ENCODE data around the gene ADCY5.

ADCY5 gene

DNA sequence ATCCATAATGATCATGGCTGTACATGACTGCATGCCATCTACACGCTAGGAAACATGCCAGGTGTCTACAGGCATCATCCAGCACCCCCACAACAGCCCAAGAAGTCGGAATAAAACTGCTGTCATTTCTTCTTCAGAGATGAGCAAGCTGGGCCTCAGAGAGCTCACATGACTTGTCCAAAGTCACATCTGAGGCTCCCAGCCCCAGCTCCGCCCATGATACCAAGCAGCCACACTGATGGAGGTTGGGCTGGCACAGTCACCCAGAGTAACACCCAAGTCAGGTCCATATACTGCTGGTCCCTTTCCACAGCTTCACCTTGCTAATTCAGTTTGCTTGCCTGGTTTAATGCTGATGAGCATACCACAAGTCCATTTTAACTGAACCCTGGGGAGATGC is 130.5 kb downstream of the ADCY5 start:
- ATAC-seq (ENCODE audit: low read depth) = no peak
- peaks cover 20% of the 10 kb centered on the region for H3K27me3 Mint-ChIP-seq
- DNase-seq (ENCODE audit: low spot score in 2 of 2) = no peak

DNA sequence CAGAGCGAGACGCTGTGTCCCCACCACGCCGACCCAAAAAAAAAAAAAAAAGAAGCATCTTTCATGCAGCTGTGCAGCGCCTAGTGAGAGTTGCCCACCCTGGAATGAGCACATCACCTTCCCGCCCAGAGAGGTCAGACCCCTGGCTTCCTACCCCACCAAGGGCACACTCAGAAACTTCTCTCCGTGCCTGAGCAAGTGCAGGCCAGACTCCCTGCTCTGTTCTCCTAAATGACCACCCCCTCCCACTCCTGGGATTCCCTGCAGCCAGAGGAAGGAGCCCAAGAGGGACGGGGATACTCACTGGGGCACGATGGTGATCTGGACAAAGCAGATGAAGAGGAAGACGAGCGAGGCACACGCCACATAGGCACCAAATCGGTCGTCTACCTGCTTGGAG is 131.2 kb downstream of the ADCY5 start:
- Mint-ChIP-seq H3K36me3 (no peaks in the 10 kb centered on the region), H3K9me3 (no peaks in the 10 kb centered on the region), H3K27ac (no peak overlapping the region), H3K4me3 (no peak overlapping the region), H3K4me1 (peaks cover 4% of the 10 kb centered on the region), H3K27me3 (peaks cover 15% of the 10 kb centered on the region)
- no peak for ATAC-seq (ENCODE audit: low read depth)
- DNase-seq (ENCODE audit: low spot score in 2 of 2) = no peak

More for the DNA sequence above, 130.5 kb downstream of the ADCY5 start:
- no peak overlapping the region for H3K4me3 Mint-ChIP-seq
- no peaks in the 10 kb centered on the region for H3K9me3 Mint-ChIP-seq
- H3K36me3 Mint-ChIP-seq = no peaks in the 10 kb centered on the region
- H3K27ac Mint-ChIP-seq = no peak overlapping the region
- peaks cover 4% of the 10 kb centered on the region for H3K4me1 Mint-ChIP-seq

DNA sequence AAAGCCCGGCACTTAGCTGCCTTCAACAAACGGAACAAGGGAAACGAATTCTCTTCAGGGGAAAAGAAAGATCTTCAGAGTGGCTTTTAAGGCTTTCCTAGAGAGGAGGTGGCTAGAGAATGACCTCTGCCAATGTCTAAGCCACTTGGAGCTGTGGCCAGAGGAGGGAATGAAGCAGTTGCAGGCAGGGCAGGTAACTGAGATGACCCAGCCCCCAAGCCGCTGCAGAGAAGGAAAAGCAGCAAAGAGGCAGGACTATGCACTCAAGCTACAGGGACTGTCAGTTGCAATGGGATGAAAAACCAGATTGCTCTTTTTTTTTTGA is 133.7 kb downstream of the ADCY5 start:
- no peak for ATAC-seq (ENCODE audit: low read depth)
- DNase-seq (ENCODE audit: low spot score in 2 of 2) = no peak
- Mint-ChIP-seq H3K27ac (no peak overlapping the region), H3K36me3 (no peaks in the 10 kb centered on the region), H3K4me3 (no peak overlapping the region), H3K4me1 (peaks cover 4% of the 10 kb centered on the region), H3K9me3 (no peaks in the 10 kb centered on the region), H3K27me3 (peaks cover 11% of the 10 kb centered on the region)

DNA sequence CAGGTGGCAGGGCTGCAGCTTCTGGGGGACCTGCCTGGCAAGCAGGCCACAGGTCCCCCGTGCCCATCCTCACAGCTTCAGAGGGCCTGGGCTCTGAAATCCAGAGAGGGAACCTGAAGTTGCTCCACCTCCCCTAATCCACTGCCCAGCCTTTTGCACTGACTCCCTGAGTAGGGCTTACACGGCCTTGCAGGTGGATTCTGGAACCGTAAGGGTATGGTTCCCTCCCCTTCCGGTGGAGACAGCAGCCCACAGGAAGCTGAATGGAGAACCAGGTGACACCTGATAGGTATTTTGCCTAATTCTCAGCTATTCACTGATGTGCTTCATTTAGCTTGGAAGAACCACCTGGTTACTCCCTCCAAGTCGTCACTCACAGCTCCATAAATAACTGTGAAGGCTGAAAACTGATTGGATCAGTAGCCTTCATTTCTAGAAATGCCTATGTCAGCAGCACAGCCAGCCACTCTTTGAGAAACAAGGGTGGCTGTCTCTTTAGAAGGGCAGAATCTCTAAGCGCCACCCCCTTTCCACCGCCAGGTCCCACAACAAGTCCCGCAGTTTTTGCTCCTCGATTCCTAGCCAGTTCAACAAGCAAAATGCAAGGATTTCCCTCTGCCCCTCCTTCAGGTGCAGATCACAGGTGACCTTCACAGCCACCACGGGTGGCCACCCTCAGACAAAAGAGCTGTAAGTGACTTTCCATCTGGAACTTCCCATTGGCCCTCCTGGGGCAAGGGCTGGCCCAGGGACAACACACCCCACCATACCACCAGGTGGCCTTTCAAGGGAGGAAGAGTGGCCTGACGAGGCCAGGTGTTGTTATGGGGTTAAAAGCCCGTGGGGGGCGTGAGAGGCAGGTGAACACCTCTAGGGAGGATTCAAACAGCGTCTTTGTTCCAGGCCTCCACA is 134.3 kb downstream of the ADCY5 start:
- ATAC-seq (ENCODE audit: low read depth) (no peak), DNase-seq (ENCODE audit: low spot score in 2 of 2) (no peak)
- Mint-ChIP-seq H3K9me3 (no peaks in the 10 kb centered on the region), H3K4me3 (no peak overlapping the region), H3K27ac (no peak overlapping the region), H3K4me1 (peaks cover 4% of the 10 kb centered on the region), H3K36me3 (no peaks in the 10 kb centered on the region), H3K27me3 (peaks cover 10% of the 10 kb centered on the region)

DNA sequence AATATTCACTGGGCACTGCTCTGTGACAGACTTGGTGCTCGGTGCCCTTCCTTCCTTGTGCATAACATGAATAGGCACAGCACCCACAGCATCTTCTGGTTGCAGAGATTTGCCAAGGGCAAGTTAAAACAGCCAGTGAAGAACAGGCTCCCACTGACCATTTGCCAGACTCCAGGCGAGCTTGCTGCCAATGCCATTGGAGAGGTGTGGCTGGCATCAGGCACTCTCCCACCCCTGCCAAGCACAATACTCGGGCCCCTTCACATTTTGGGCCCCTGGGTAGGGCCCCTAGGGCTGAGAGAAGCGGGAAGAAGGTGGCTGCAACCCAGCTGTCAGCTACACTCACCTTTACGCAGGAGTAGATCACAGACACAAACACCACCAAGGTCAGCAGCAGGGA is 135.0 kb downstream of the ADCY5 start:
- DNase-seq (ENCODE audit: low spot score in 2 of 2) = no peak
- no peak for ATAC-seq (ENCODE audit: low read depth)
- H3K27me3 Mint-ChIP-seq = peaks cover 10% of the 10 kb centered on the region
- peaks cover 4% of the 10 kb centered on the region for H3K4me1 Mint-ChIP-seq
- no peaks in the 10 kb centered on the region for H3K36me3 Mint-ChIP-seq
- H3K9me3 Mint-ChIP-seq = no peaks in the 10 kb centered on the region
- no peak overlapping the region for H3K27ac Mint-ChIP-seq
- no peak overlapping the region for H3K4me3 Mint-ChIP-seq

DNA sequence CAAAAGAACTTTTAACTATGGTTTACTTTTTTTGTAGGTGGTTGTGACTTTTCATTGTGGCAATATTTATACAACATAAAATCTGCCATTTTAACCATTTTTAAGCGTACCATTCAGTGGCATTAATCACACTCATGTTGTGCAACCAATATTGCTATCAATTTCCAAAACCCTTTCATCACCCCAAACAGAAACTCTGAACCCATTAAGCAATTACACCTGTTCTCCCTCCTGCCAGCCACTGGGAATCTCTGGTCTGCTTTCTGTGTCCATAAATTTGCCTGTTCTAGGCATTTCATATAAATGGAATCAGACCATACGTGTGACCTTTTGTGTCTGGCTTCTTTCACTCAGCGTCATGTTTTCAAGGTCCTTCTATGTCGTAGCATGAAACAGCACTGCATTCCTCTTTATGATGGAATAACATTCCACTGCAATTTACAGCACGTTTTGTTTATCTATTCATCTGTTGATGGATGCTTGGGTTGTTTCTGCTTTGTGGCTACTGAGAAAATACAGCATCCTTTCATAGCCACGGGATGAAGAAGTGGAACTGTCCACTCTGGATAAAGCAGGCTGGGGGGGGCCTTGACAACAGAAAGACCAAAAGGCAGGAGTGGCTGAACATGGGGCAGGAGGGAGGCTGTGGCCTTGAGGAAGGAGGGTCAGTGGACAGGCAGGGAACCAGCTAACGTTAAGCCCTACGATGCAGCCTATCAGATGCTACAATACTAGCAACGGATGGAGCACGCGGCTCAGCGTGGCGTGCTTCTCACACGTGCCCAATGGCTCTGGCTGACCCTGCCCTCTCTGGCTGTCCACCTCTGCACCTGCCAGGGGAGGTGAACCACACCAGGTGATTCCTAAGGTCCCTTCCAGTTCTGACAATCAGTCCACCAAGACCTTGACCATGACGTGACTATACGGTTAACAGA is 136.3 kb downstream of the ADCY5 start:
- ATAC-seq (ENCODE audit: low read depth) (no peak), DNase-seq (ENCODE audit: low spot score in 2 of 2) (no peak)
- no peaks in the 10 kb centered on the region for H3K9me3 Mint-ChIP-seq
- H3K36me3 Mint-ChIP-seq = no peaks in the 10 kb centered on the region
- no peak overlapping the region for H3K27ac Mint-ChIP-seq
- H3K4me1 Mint-ChIP-seq = peaks cover 4% of the 10 kb centered on the region
- no peak overlapping the region for H3K4me3 Mint-ChIP-seq
- peaks cover 7% of the 10 kb centered on the region for H3K27me3 Mint-ChIP-seq

DNA sequence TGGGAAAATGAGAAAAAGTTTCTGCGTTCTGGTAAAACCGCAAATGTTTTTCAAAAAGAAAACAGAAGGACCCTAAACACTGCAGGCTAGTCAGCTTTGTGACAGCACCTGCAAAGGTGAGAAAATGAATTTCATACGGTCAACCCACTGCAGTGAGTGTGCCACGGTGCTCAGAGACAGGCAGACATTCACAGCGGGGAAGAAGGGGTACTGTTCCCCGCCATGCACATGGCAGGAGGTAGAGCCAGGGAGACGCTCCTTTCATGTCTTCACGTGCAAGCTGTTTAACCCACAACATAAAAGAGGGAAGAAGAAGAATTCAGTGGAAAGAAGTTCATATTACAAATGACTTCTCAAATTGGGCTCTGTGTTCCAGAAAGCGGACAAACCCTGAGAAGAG is 137.7 kb downstream of the ADCY5 start:
- no peak for DNase-seq (ENCODE audit: low spot score in 2 of 2)
- ATAC-seq (ENCODE audit: low read depth) = no peak
- Mint-ChIP-seq H3K9me3 (no peaks in the 10 kb centered on the region), H3K36me3 (no peaks in the 10 kb centered on the region), H3K27me3 (peaks cover 6% of the 10 kb centered on the region), H3K27ac (no peak overlapping the region), H3K4me1 (peaks cover 4% of the 10 kb centered on the region), H3K4me3 (no peak overlapping the region)

DNA sequence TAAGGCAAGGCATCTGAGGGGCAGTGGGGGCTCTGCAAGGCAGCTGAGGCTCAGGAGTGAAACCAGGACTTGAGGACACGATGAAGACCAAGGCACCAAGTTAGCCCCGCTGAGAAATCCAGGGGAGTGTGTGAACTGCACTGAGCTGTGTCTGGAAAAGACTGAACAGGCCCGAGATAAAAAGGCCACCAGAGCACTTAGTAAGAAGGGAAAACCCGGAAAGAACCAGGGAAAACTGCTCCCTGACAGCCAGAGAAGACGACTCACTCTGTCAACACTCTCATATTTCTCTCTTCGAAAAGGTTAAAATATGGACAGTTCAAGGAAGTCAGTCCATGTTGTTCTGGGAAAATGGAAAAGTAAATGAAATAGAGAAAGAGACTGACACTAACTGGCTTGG is 138.1 kb downstream of the ADCY5 start:
- Mint-ChIP-seq H3K9me3 (no peaks in the 10 kb centered on the region), H3K36me3 (no peaks in the 10 kb centered on the region), H3K4me3 (no peak overlapping the region), H3K27ac (no peak overlapping the region), H3K4me1 (peaks cover 4% of the 10 kb centered on the region), H3K27me3 (peaks cover 5% of the 10 kb centered on the region)
- ATAC-seq (ENCODE audit: low read depth) = no peak
- DNase-seq (ENCODE audit: low spot score in 2 of 2) = no peak

DNA sequence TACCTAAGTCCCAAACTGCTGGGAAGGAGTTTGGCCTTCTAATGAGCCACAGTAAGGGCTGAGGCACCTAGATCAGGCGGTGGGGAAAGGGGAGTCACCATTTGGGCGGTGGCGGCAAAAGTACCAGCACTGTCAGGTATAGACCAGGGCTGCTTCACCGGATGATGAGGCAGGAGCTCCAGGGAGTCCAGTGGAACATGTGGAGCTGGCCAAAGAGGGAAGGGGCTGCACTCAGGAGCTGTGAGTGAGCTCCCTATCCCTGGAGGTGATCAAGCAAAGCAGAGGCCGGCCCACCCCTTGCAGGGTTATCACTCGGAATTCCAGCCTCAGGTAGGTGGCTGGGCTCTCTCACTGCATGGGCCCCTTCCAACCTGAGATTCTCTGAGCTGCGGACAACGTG is 138.7 kb downstream of the ADCY5 start:
- Mint-ChIP-seq H3K4me1 (peaks cover 4% of the 10 kb centered on the region), H3K27ac (no peak overlapping the region), H3K27me3 (peaks cover 6% of the 10 kb centered on the region), H3K36me3 (no peaks in the 10 kb centered on the region), H3K9me3 (no peaks in the 10 kb centered on the region), H3K4me3 (no peak overlapping the region)
- DNase-seq (ENCODE audit: low spot score in 2 of 2) = no peak
- no peak for ATAC-seq (ENCODE audit: low read depth)

DNA sequence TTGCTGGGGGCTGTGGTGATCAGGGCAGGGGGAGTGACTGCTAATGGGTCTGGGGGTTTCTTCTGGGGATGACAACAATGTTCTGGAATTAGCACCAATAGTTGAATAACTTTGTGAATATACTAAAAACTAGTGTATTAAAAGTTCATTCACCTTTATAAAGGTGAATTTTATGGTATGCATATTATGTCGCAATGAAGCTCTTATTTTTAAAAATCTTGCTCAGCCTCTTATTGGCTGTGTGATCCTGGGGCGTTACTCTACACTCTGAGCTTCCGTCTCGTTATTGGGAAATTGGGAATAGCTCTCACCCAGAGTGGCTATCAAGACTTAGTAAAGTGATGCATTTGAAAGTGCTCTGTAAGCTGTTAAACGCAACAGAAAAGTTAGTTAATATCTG is 141.8 kb downstream of the ADCY5 start:
- Mint-ChIP-seq H3K36me3 (peaks cover 1% of the 10 kb centered on the region), H3K27me3 (peaks cover 7% of the 10 kb centered on the region), H3K4me3 (no peak overlapping the region), H3K9me3 (no peaks in the 10 kb centered on the region), H3K27ac (no peak overlapping the region), H3K4me1 (no peaks in the 10 kb centered on the region)
- ATAC-seq (ENCODE audit: low read depth) (no peak), DNase-seq (ENCODE audit: low spot score in 2 of 2) (no peak)

DNA sequence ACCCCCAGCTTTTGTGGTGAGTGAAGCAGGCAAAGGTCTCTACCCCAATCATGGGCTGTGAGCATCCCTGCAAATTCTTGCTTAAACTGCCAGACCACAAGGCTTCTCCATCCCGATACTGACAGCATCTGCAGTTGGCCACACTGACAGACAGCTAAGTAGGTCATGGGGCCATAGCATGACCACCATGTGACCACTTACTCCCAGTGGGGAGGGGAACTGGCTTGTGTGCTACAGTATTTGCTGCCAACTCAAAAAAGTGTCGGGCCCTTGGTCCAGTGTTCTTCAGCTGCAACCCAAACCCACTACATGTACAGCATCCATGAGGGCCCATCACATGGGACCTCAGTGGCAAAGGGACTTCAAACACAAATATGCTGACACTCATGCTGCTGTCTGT is 143.7 kb downstream of the ADCY5 start:
- Mint-ChIP-seq H3K27ac (no peak overlapping the region), H3K4me1 (no peaks in the 10 kb centered on the region), H3K27me3 (peaks cover 7% of the 10 kb centered on the region), H3K9me3 (no peaks in the 10 kb centered on the region), H3K4me3 (no peak overlapping the region), H3K36me3 (peaks cover 1% of the 10 kb centered on the region)
- DNase-seq (ENCODE audit: low spot score in 2 of 2) (no peak), ATAC-seq (ENCODE audit: low read depth) (no peak)

DNA sequence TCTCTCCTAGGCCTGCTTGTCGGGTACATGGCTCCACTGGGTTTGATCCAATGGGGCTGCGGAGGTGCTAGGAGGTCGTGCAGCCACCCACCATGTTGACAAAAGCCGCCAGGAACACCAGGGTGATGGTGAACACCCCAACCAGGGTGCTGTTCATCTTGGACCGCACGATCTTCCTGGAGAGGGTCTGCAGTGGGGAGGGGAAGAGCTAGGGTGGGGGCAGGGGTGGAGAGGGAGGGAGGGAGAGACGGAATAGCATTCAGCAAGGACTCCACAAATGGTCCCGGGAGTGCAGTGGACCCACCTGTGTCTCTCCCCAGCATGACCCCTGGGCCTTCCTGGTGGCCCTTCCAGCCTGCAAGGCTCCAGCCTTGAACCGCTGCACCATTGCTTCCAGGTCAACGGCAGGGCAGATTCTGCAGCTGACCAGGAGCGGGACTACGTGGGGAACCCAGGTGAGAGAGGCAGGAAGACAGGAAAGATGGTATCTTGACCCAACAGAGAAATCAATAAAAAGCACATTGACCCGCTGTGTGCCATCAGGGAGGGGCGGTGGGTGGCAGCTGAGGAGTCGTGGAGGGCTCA is 144.8 kb downstream of the ADCY5 start:
- no peak overlapping the region for H3K4me3 Mint-ChIP-seq
- H3K27ac Mint-ChIP-seq = no peak overlapping the region
- peaks cover 1% of the 10 kb centered on the region for H3K36me3 Mint-ChIP-seq
- H3K4me1 Mint-ChIP-seq = no peaks in the 10 kb centered on the region
- H3K9me3 Mint-ChIP-seq = no peaks in the 10 kb centered on the region
- H3K27me3 Mint-ChIP-seq = peaks cover 7% of the 10 kb centered on the region
- ATAC-seq (ENCODE audit: low read depth) (no peak), DNase-seq (ENCODE audit: low spot score in 2 of 2) (no peak)

DNA sequence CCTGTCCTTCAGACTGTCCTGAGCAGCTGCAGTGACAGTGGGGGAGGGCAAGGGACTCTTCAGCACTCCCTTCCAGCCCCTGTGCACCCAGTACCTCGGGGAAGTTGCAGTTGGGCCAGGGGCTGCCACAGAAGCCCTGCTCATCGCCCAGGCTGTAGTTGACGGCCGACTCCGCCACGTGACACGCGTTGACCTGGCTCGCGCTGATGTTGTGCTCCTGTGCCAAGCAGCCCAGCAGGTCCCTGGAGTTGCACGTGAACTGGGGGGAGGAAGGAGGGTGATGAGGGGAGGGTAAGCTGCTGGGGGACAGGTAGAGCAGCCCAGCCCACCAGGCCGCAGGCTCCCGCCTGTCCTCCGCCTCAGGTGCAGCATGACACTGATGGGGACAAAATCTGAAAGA is 145.9 kb downstream of the ADCY5 start:
- peaks cover 7% of the 10 kb centered on the region for H3K27me3 Mint-ChIP-seq
- DNase-seq (ENCODE audit: low spot score in 2 of 2) (no peak), ATAC-seq (ENCODE audit: low read depth) (no peak)
- no peaks in the 10 kb centered on the region for H3K9me3 Mint-ChIP-seq
- no peak overlapping the region for H3K4me3 Mint-ChIP-seq
- H3K27ac Mint-ChIP-seq = no peak overlapping the region
- no peaks in the 10 kb centered on the region for H3K4me1 Mint-ChIP-seq
- H3K36me3 Mint-ChIP-seq = peaks cover 1% of the 10 kb centered on the region
